ENCODE measurements around the gene TIMP2. TPM values are rescaled to one million over a fixed set of nuclear protein-coding genes. Genes with fewer than 3 reads are reported as not detected.

Gene TIMP2
- polyA plus RNA-seq, 1 donor from 2014 or later, result 25.6 TPM

GRCh38 chr17:78905541-78905940 is 19.6 kb downstream of the TIMP2 start:
- Histone ChIP-seq H3K27me3 (ENCODE audit: insufficient read depth, low read depth, low read length) (no peaks in the 10 kb centered on the region), H3F3A (ENCODE audit: insufficient read depth, low read length, poor library complexity, severe bottlenecking) (no peaks in the 10 kb centered on the region), H3K36me3 (ENCODE audit: insufficient read depth, low read length) (no peaks in the 10 kb centered on the region), H3K4me2 (ENCODE audit: low read length) (no peak overlapping the region), H3K9ac (ENCODE audit: low read length) (no peak overlapping the region), H4K20me1 (ENCODE audit: insufficient read depth) (no peaks in the 10 kb centered on the region), H3K27ac (ENCODE audit: low read length) (no peak overlapping the region), H3K79me2 (replicated peaks; ENCODE audit: insufficient read depth, low read length) (peaks cover 40% of the 10 kb centered on the region), H2AFZ (ENCODE audit: low read depth, low read length) (no peak overlapping the region), H3K4me3 (ENCODE audit: low read length) (no peak overlapping the region), H3K9me3 (ENCODE audit: low read length) (no peaks in the 10 kb centered on the region), H3K9me2 (ENCODE audit: insufficient read depth, low read length) (no peaks in the 10 kb centered on the region)
- TF ChIP-seq EZH2 (IDR thresholded peaks at IDR 0.05; ENCODE audit: borderline replicate concordance, insufficient read depth, low read length, poor library complexity, severe bottlenecking) (no peak), TAF1 (IDR thresholded peaks at IDR 0.05; ENCODE audit: low read depth) (no peak), MXI1 (conservative IDR thresholded peaks at IDR 0.05; ENCODE audit: poor library complexity, severe bottlenecking) (no peak)

- no peaks in the 10 kb centered on the region for H4K20me1 ChIP-seq (ENCODE audit: insufficient read depth)
- H3K4me3 ChIP-seq (ENCODE audit: low read length), result no peak overlapping the region
- no peaks in the 10 kb centered on the region for H3K9me3 ChIP-seq (ENCODE audit: low read length)
- no peak overlapping the region for H3K9ac ChIP-seq (ENCODE audit: low read length)
- H3K27me3 ChIP-seq (ENCODE audit: insufficient read depth, low read depth, low read length), result no peaks in the 10 kb centered on the region
- H3K9me2 ChIP-seq (ENCODE audit: insufficient read depth, low read length), result no peaks in the 10 kb centered on the region
- H3K36me3 ChIP-seq (ENCODE audit: insufficient read depth, low read length), result no peaks in the 10 kb centered on the region
- H3F3A ChIP-seq (ENCODE audit: insufficient read depth, low read length, poor library complexity, severe bottlenecking), result no peaks in the 10 kb centered on the region
- H2AFZ ChIP-seq (ENCODE audit: low read depth, low read length), result no peak overlapping the region
- no peak for TF ChIP-seq REST (IDR thresholded peaks at IDR 0.05; ENCODE audit: borderline replicate concordance)
- TF ChIP-seq EZH2 (IDR thresholded peaks at IDR 0.05; ENCODE audit: borderline replicate concordance, insufficient read depth, low read length, poor library complexity, severe bottlenecking), result no peak
- TF ChIP-seq MXI1 (conservative IDR thresholded peaks at IDR 0.05; ENCODE audit: poor library complexity, severe bottlenecking), result no peak
- no peak for TF ChIP-seq TAF1 (IDR thresholded peaks at IDR 0.05; ENCODE audit: low read depth)
- TF ChIP-seq SMC3 (conservative IDR thresholded peaks at IDR 0.05; ENCODE audit: poor library complexity), result no peak
- no peak for TF ChIP-seq EP300 (conservative IDR thresholded peaks at IDR 0.05; ENCODE audit: poor library complexity, severe bottlenecking)
- peaks cover 39% of the 10 kb centered on the region for H3K79me2 ChIP-seq (replicated peaks; ENCODE audit: insufficient read depth, low read length)
- H3K27ac ChIP-seq (ENCODE audit: low read length), result no peak overlapping the region
- no peak overlapping the region for H3K4me2 ChIP-seq (ENCODE audit: low read length)
These were observed 20.1 kb downstream of the TIMP2 start for GRCh38 chr17:78905116-78905515.

GRCh38 chr17:78904371-78904770 is 20.8 kb downstream of the TIMP2 start:
- Histone ChIP-seq H3K9ac (ENCODE audit: low read length) (no peak overlapping the region), H3K36me3 (ENCODE audit: insufficient read depth, low read length) (no peaks in the 10 kb centered on the region), H3K79me2 (replicated peaks; ENCODE audit: insufficient read depth, low read length) (peaks cover 38% of the 10 kb centered on the region), H3K27me3 (ENCODE audit: insufficient read depth, low read depth, low read length) (no peaks in the 10 kb centered on the region), H3K27ac (ENCODE audit: low read length) (peak overlapping the region; percentile 87), H2AFZ (ENCODE audit: low read depth, low read length) (no peak overlapping the region), H3K9me2 (ENCODE audit: insufficient read depth, low read length) (no peaks in the 10 kb centered on the region), H3K9me3 (ENCODE audit: low read length) (no peaks in the 10 kb centered on the region), H3F3A (ENCODE audit: insufficient read depth, low read length, poor library complexity, severe bottlenecking) (no peaks in the 10 kb centered on the region), H3K4me3 (ENCODE audit: low read length) (no peak overlapping the region), H3K4me2 (ENCODE audit: low read length) (no peak overlapping the region), H4K20me1 (ENCODE audit: insufficient read depth) (no peaks in the 10 kb centered on the region)
- TF ChIP-seq TAF1 (IDR thresholded peaks at IDR 0.05; ENCODE audit: low read depth) (no peak), MXI1 (conservative IDR thresholded peaks at IDR 0.05; ENCODE audit: poor library complexity, severe bottlenecking) (no peak), EZH2 (IDR thresholded peaks at IDR 0.05; ENCODE audit: borderline replicate concordance, insufficient read depth, low read length, poor library complexity, severe bottlenecking) (no peak), REST (IDR thresholded peaks at IDR 0.05; ENCODE audit: borderline replicate concordance) (no peak), POLR2AphosphoS5 (IDR thresholded peaks at IDR 0.05) (no peak), CTCF (IDR thresholded peaks at IDR 0.05; ENCODE audit: poor library complexity, severe bottlenecking) (no peak), SMC3 (conservative IDR thresholded peaks at IDR 0.05; ENCODE audit: poor library complexity) (no peak), RAD21 (conservative IDR thresholded peaks at IDR 0.05) (no peak), EP300 (conservative IDR thresholded peaks at IDR 0.05; ENCODE audit: poor library complexity, severe bottlenecking) (no peak)
